ENCODE data around the gene CCDC92B. TPM values are rescaled to one million over a fixed set of nuclear protein-coding genes. Genes with fewer than 3 reads are reported as not detected.

The CCDC92B gene
- total RNA-seq, 2 donors from 2014 or later: 0.14 TPM; not detected in 1

DNA sequence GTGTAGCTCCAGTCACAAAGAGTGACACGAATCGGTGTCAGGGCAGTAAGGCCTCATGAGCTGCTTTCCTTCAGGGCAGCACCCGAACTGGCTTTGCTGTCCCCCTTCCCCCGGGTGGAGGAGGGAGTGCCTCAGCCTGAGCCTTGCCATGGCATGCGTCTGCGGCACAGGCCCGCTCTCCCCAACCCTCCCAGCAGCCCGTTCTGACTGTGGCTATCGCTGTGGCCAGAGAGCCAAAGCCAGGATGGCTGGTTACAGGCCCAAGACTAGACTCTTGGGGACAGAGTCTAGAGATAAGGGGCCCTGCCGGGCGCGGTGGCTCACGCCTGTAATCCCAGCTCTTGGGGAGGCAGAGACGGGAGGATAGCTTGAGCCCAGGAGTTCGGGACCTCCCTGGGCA, 63.8 kb downstream of the CCDC92B start:
- no peaks in the 10 kb centered on the region for H3K27me3 ChIP-seq (replicated peaks; ENCODE audit: insufficient read depth)
- no peak overlapping the region for H3K4me3 ChIP-seq
- no peak overlapping the region for H3K27ac ChIP-seq
- H3K9me3 ChIP-seq: no peaks in the 10 kb centered on the region
- ATAC-seq (ENCODE audit: insufficient number of reproducible peaks, low FRiP score, low read depth) (no peak), DNase-seq (ENCODE audit: low spot score) (no peak)
- TF ChIP-seq, protein P1, sequence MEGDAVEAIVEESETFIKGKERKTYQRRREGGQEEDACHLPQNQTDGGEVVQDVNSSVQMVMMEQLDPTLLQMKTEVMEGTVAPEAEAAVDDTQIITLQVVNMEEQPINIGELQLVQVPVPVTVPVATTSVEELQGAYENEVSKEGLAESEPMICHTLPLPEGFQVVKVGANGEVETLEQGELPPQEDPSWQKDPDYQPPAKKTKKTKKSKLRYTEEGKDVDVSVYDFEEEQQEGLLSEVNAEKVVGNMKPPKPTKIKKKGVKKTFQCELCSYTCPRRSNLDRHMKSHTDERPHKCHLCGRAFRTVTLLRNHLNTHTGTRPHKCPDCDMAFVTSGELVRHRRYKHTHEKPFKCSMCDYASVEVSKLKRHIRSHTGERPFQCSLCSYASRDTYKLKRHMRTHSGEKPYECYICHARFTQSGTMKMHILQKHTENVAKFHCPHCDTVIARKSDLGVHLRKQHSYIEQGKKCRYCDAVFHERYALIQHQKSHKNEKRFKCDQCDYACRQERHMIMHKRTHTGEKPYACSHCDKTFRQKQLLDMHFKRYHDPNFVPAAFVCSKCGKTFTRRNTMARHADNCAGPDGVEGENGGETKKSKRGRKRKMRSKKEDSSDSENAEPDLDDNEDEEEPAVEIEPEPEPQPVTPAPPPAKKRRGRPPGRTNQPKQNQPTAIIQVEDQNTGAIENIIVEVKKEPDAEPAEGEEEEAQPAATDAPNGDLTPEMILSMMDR (IDR thresholded peaks at IDR 0.05): no peak
- H3K36me3 ChIP-seq: peaks cover 22% of the 10 kb centered on the region
- peaks cover 9 to 20% of the 10 kb centered on the region in 2 donors for H3K4me1 ChIP-seq (ENCODE audit: control insufficient read depth in 1 of 2, low read depth in 2 of 2)

- peaks cover 9 to 20% of the 10 kb centered on the region in 2 donors for H3K4me1 ChIP-seq (ENCODE audit: control insufficient read depth in 1 of 2, low read depth in 2 of 2)
- H3K27ac ChIP-seq: no peak overlapping the region
- peaks cover 26% of the 10 kb centered on the region for H3K36me3 ChIP-seq
- no peak for ATAC-seq (ENCODE audit: insufficient number of reproducible peaks, low FRiP score, low read depth)
- no peak overlapping the region for H3K4me3 ChIP-seq
- H3K9me3 ChIP-seq: no peaks in the 10 kb centered on the region
- no peaks in the 10 kb centered on the region for H3K27me3 ChIP-seq (replicated peaks; ENCODE audit: insufficient read depth)
- TF ChIP-seq, protein P1 (IDR thresholded peaks at IDR 0.05): no peak
- no peak for DNase-seq (ENCODE audit: low spot score)
Measured at GRCh38 chr17:2684549-2684948, 64.9 kb downstream of the CCDC92B start.

DNA sequence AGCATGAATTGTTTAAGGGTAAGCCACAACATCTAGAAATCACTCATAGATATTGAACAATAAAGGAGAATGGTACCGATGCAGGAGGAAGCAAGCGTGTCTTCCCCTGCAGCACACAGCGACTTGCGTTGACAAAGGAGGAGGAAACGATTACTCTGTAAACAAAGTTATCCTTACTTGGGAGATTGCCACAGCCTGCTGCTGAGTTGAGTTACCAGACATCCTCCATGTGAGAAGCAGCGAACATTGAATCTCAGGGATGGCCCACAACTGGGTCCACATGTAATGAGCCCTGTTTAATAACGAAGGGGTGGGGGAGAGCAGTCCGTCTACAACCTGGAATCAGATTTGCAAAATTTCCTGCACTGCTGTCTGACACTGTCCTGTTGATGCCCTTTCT, 65.5 kb downstream of the CCDC92B start:
- Histone ChIP-seq H3K4me1 (ENCODE audit: control insufficient read depth in 1 of 2, low read depth in 2 of 2) (peaks cover 9 to 20% of the 10 kb centered on the region in 2 donors), H3K9me3 (no peaks in the 10 kb centered on the region), H3K27ac (no peak overlapping the region), H3K4me3 (no peak overlapping the region), H3K27me3 (replicated peaks; ENCODE audit: insufficient read depth) (no peaks in the 10 kb centered on the region), H3K36me3 (peaks cover 26% of the 10 kb centered on the region)
- TF ChIP-seq, protein P1 (IDR thresholded peaks at IDR 0.05): no peak
- ATAC-seq (ENCODE audit: insufficient number of reproducible peaks, low FRiP score, low read depth): no peak
- DNase-seq (ENCODE audit: low spot score): no peak

DNA sequence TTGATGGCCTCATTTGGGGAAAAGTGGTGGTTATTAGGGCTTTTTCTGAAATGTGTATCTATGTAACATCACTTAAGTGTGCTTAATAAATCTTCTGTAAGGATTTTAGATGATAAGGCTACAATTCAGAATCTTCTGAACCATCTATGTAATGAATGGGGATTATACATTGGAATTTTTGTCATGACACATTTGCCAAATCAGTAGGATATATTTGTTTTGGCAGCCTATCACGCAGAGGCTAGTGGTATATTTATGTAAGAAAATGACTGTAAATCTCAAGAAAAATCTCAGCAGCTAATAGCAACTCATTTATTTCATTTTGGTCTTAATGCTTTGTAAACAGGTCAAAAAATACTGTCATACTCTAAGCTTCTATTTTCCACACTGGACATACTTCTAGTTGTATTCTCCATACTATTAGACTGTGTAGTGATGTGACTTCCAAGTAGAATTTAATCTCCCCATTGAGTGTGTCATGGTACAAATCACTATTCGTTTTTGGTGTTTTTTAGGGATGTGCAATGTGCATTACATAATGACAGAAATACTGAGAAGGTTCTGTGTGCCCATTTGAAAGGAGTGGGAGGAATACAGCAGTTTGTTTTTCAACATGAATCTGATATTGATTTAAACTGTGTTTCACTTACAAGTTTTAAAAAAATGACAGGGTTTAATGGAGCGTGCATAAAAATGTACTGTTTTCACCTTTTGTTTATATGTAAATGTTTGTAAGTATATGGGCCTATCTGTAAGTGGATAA, 67.1 kb downstream of the CCDC92B start:
- Histone ChIP-seq H3K9me3 (no peaks in the 10 kb centered on the region), H3K27ac (no peak overlapping the region), H3K4me3 (no peak overlapping the region), H3K4me1 (ENCODE audit: control insufficient read depth in 1 of 2, low read depth in 2 of 2) (peaks cover 9 to 17% of the 10 kb centered on the region in 2 donors), H3K27me3 (replicated peaks; ENCODE audit: insufficient read depth) (no peaks in the 10 kb centered on the region), H3K36me3 (peaks cover 30% of the 10 kb centered on the region)
- DNase-seq (ENCODE audit: low spot score) (no peak), ATAC-seq (ENCODE audit: insufficient number of reproducible peaks, low FRiP score, low read depth) (no peak)
- TF ChIP-seq, protein P1 (IDR thresholded peaks at IDR 0.05): no peak

GRCh38 chr17:2681650-2682049, 67.8 kb downstream of the CCDC92B start:
- peaks cover 33% of the 10 kb centered on the region for H3K36me3 ChIP-seq

More at GRCh38 chr17:2681650-2682049, 67.8 kb downstream of the CCDC92B start:
- Histone ChIP-seq H3K27me3 (replicated peaks; ENCODE audit: insufficient read depth) (no peaks in the 10 kb centered on the region), H3K4me1 (ENCODE audit: control insufficient read depth in 1 of 2, low read depth in 2 of 2) (peaks cover 5 to 11% of the 10 kb centered on the region in 2 donors), H3K4me3 (no peak overlapping the region), H3K27ac (no peak overlapping the region), H3K9me3 (no peaks in the 10 kb centered on the region)
- DNase-seq (ENCODE audit: low spot score) (no peak), ATAC-seq (ENCODE audit: insufficient number of reproducible peaks, low FRiP score, low read depth) (no peak)
- TF ChIP-seq, protein P1 (IDR thresholded peaks at IDR 0.05): no peak
